ENCODE measurements around the gene ZNF628. TPM values are rescaled to one million over a fixed set of nuclear protein-coding genes. Genes with fewer than 3 reads are reported as not detected.

ZNF628 gene
- total and polyA plus RNA-seq, 2 of the 4 experiments (the other 2 are of a cell fraction): 0.18 to 1.9 TPM

DNA sequence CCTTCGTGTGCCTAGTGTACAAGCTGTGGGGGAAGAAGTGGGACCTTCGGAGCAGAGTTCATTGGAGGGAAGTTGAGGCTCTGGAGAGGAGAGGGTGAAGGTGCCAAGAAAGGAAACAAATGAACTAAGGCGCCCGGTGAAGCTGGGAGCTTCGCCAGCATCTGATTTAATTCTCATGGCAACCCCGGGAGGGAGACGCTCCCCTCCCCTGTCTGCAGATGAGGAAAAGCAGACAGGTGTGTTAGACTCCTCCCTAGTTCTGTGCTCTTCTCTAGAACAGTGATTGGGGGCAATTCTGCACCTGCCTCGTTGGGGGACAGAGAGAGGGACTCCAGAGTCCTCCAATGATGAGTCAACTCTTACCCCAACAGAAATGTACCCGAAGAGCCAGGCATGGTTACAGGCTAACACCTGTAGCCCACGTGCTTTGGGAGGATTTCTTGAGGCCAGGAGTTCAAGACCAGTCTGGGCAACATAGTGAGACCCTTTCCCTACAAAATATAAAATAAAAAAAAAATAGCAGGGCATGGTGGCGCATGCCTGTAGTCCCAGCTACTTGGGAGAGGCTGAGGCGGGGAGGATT, 16.0 kb downstream of the ZNF628 start:
- H3K4ac ChIP-seq (ENCODE audit: low read depth, low read length): peak overlapping the region; percentile 9; the same call in 1 of the 2 replicates
- no peak overlapping the region for H2BK120ac ChIP-seq (ENCODE audit: low read depth, low read length)
- dilution Hi-C loops (cut with HindIII; ENCODE audit: low sequenced_read_pairs, unreplicated experiment): no loop called here
- no peak for ATAC-seq (ENCODE audit: low read depth)
- no peak overlapping the region; a peak in 2 of 4 replicates for H4K8ac ChIP-seq (ENCODE audit: low read depth in 2 of 2, low read length in 2 of 2)
- CTCF ChIA-PET: interaction anchor here (0.6 to 3.1 kb wide), 2 partner anchors 12 to 96 kb away, joined by 4 to 16 read pairs; no protein-coding TSS in a partner anchor
- H3K23ac ChIP-seq (ENCODE audit: low read depth, low read length): no peak overlapping the region
- H3K27ac ChIP-seq (ENCODE audit: insufficient read depth, low read length): no peak overlapping the region
- no peak overlapping the region for H2AFZ ChIP-seq (replicated peaks; ENCODE audit: low read length, poor library complexity)
- H3K18ac ChIP-seq (ENCODE audit: low read depth, low read length): no peak overlapping the region
- H2BK15ac ChIP-seq (ENCODE audit: low read depth, low read length): no peak overlapping the region; the same call in 2 of the 3 replicates
- no peaks in the 10 kb centered on the region for H3K9me3 ChIP-seq (ENCODE audit: control insufficient read depth, insufficient read depth, low read length)
- H2AK9ac ChIP-seq (replicated peaks; ENCODE audit: low read depth, low read length, poor library complexity): peak overlapping the region; percentile 15
- 0 out of 2 replicates have a peak overlapping the region, but pooled peaks have one; percentile 32 for H2AK5ac ChIP-seq (ENCODE audit: low read depth, low read length)
- no peak overlapping the region for H4K5ac ChIP-seq (ENCODE audit: low read depth, low read length)
- H3K9ac ChIP-seq (ENCODE audit: low read depth, low read length): no peak overlapping the region
- H3K4me2 ChIP-seq (ENCODE audit: low read depth, low read length): no peak overlapping the region
- intact Hi-C loops (cut with micrococcal nuclease): no loop called here
- peaks cover 3% of the 10 kb centered on the region for H3K9me1 ChIP-seq (ENCODE audit: insufficient read depth, low read length)
- no peak overlapping the region for H3K4me3 ChIP-seq (ENCODE audit: insufficient read depth, low read depth, low read length)
- H3K27me3 ChIP-seq (ENCODE audit: control insufficient read depth, insufficient read depth, low read length): no peaks in the 10 kb centered on the region
- no peak overlapping the region for H3K14ac ChIP-seq (replicated peaks; ENCODE audit: low read depth, low read length)
- H3K36me3 ChIP-seq (ENCODE audit: control insufficient read depth, insufficient read depth, low read length): 0 out of 2 replicates have a peak, but pooled peaks cover 3% of the 10 kb centered on the region
- in situ Hi-C loops (cut with MboI; ENCODE audit: low sequenced_read_pairs): loop anchor here (25.0 kb wide), 1 partner anchor 1030 kb away; the partner anchor contains the start of genes CDC42EP5 and LENG9
- POLR2A ChIA-PET (ENCODE audit: unreplicated experiment): interaction anchor here (0.5 kb wide), 1 partner anchor 132 kb away, joined by 10 read pairs; the partner anchor contains the start of gene ZNF784
- no peaks in the 10 kb centered on the region for H4K20me1 ChIP-seq (ENCODE audit: insufficient read depth, low read length)
- no TSS peak for BruUV-seq (replicated peaks)
- H2BK20ac ChIP-seq (ENCODE audit: low read depth, low read length): peak overlapping the region; percentile 72; the same call in 1 of the 2 replicates
- H4K91ac ChIP-seq (ENCODE audit: insufficient read depth, low read depth, low read length): no peak overlapping the region
- H3K56ac ChIP-seq (ENCODE audit: extremely low read depth, insufficient read depth, low read length): no peak overlapping the region
- peaks cover 0 to 25% of the 10 kb centered on the region in 2 experiments for H3K79me1 ChIP-seq (ENCODE audit: low read depth in 1 of 2, low read length in 2 of 2)
- peaks cover 28% of the 10 kb centered on the region for H3K4me1 ChIP-seq (ENCODE audit: control insufficient read depth, insufficient read depth, low read length)
- H2BK5ac ChIP-seq (ENCODE audit: low read depth, low read length, poor library complexity, severe bottlenecking): no peak overlapping the region
- DNase-seq: no peak
- no CpG with 5 or more reads among the region's 12 CpGs for WGBS, 2 experiments (ENCODE audit: extremely low coverage in 2 of 2, insufficient read length in 1 of 2)
- TF ChIP-seq SMC3 (IDR thresholded peaks at IDR 0.05; ENCODE audit: low read depth, low read length) (no peak), MXI1 (IDR thresholded peaks at IDR 0.05; ENCODE audit: borderline replicate concordance, low read depth, low read length) (no peak), BHLHE40 (IDR thresholded peaks at IDR 0.05; ENCODE audit: low read depth, low read length) (no peak), FOS (IDR thresholded peaks at IDR 0.05; ENCODE audit: low read depth, low read length) (no peak), MAFK (IDR thresholded peaks at IDR 0.05; ENCODE audit: low read depth, low read length) (no peak), NFE2L2 (IDR thresholded peaks at IDR 0.05; ENCODE audit: low read depth, low read length) (no peak), CEBPB (IDR thresholded peaks at IDR 0.05; ENCODE audit: low read depth, low read length) (no peak), MAZ (IDR thresholded peaks at IDR 0.05; ENCODE audit: borderline replicate concordance, low read depth, low read length) (no peak), RCOR1 (IDR thresholded peaks at IDR 0.05; ENCODE audit: insufficient replicate concordance, low read length) (no peak), POLR2A (IDR thresholded peaks at IDR 0.05; ENCODE audit: low read depth, low read length) (no peak), RFX5 (IDR thresholded peaks at IDR 0.05; ENCODE audit: low read depth, low read length) (no peak), CHD1 (IDR thresholded peaks at IDR 0.05; ENCODE audit: low read depth, low read length) (no peak)
- TF ChIP-seq, protein P1, sequence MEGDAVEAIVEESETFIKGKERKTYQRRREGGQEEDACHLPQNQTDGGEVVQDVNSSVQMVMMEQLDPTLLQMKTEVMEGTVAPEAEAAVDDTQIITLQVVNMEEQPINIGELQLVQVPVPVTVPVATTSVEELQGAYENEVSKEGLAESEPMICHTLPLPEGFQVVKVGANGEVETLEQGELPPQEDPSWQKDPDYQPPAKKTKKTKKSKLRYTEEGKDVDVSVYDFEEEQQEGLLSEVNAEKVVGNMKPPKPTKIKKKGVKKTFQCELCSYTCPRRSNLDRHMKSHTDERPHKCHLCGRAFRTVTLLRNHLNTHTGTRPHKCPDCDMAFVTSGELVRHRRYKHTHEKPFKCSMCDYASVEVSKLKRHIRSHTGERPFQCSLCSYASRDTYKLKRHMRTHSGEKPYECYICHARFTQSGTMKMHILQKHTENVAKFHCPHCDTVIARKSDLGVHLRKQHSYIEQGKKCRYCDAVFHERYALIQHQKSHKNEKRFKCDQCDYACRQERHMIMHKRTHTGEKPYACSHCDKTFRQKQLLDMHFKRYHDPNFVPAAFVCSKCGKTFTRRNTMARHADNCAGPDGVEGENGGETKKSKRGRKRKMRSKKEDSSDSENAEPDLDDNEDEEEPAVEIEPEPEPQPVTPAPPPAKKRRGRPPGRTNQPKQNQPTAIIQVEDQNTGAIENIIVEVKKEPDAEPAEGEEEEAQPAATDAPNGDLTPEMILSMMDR (conservative IDR thresholded peaks at IDR 0.05; ENCODE audit: low read depth, low read length): no peak
- TF ChIP-seq, protein P2, sequence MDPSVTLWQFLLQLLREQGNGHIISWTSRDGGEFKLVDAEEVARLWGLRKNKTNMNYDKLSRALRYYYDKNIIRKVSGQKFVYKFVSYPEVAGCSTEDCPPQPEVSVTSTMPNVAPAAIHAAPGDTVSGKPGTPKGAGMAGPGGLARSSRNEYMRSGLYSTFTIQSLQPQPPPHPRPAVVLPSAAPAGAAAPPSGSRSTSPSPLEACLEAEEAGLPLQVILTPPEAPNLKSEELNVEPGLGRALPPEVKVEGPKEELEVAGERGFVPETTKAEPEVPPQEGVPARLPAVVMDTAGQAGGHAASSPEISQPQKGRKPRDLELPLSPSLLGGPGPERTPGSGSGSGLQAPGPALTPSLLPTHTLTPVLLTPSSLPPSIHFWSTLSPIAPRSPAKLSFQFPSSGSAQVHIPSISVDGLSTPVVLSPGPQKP (IDR thresholded peaks at IDR 0.05; ENCODE audit: borderline replicate concordance, low read depth, low read length): no peak
- TF ChIP-seq, protein P3, sequence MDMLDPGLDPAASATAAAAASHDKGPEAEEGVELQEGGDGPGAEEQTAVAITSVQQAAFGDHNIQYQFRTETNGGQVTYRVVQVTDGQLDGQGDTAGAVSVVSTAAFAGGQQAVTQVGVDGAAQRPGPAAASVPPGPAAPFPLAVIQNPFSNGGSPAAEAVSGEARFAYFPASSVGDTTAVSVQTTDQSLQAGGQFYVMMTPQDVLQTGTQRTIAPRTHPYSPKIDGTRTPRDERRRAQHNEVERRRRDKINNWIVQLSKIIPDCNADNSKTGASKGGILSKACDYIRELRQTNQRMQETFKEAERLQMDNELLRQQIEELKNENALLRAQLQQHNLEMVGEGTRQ (IDR thresholded peaks at IDR 0.05; ENCODE audit: low read depth, low read length): no peak
